Endothelial cell of umbilical vein (primary cell): ENCODE data around the gene HTATSF1.

ENCODE experiments used
- CTCF ChIP-seq, 2 donors: IDR thresholded peaks; 1 replicate in 1 of 2; 2 replicates in 1 of 2; pipeline ENCODE4 v1.5.1; 2011; ENCODE audit warnings: low read length in 2 of 2, mild to moderate bottlenecking in 2 of 2, moderate library complexity in 2 of 2, control low read depth in 1 of 2, inconsistent platforms in 1 of 2, low read depth in 1 of 2; ENCODE audit not compliant: insufficient read depth in 1 of 2; ENCODE audit errors: extremely low read depth in 1 of 2
- POLR2AphosphoS5 ChIP-seq: IDR thresholded peaks from 2 replicates; pipeline ENCODE4 v1.6.1; 2012; ENCODE audit warnings: low read depth, mild to moderate bottlenecking, control low read depth, low read length, moderate library complexity; ENCODE audit not compliant: insufficient read depth

- TF ChIP-seq CTCF (IDR thresholded peaks at IDR 0.05; ENCODE audit: extremely low read depth in 1 of 2, insufficient read depth in 1 of 2, low read depth in 1 of 2, low read length in 2 of 2) (no peak), POLR2AphosphoS5 (no peak)
Observed at GRCh38 chrX:136467303-136467702, 30.1 kb upstream of the HTATSF1 start.
